K562 (cell line): ENCODE results near the gene TIGD1. TPM values are rescaled to one million over a fixed set of nuclear protein-coding genes. Genes with fewer than 3 reads are reported as not detected.
A peak's percentile ranks its signal among the peaks of the same experiment; 100 is the strongest.

Experiments used
- ATAC-seq: fragments of 200-7000 bp; cut with Tn5 transposase; 3 replicates; pipeline ENCODE4 v1.9.1; 2020; ENCODE audit warnings: moderate library complexity
- BruUV-seq: library from RNA; stranded (reverse); fragments of 400-500 nt; replicated peaks from 2 replicates; lab custom pipeline; 2021; lab: Mats Ljungman, UMichigan
- CTCF ChIA-PET: fragments of 300-600 bp; formaldehyde crosslinking; extraction: SDS; loops from one replicate; lab custom pipeline; 2021; ENCODE audit warnings: low intra/inter-chr PET ratio; lab: Yijun Ruan, JAX
- POLR2A ChIA-PET: fragments of 300-600, 350-650 bp; sonication (Branson Sonifier 250); formaldehyde crosslinking; extraction: SDS; loops from one replicate; lab custom pipeline; 2021; ENCODE audit warnings: antibody characterized with exemption, inconsistent platforms; lab: Yijun Ruan, JAX
- DNase-seq, 4 experiments: peaks; one replicate each; pipeline versions ENCODE4 v3.0.0 to v3.0.0-alpha.2; 2011 to 2018; ENCODE audit warnings: low spot score in 3 of 4, mixed read lengths in 3 of 4; ENCODE audit errors: extremely low read depth in 1 of 4
- FAIRE-seq: peaks from 2 replicates; lab custom pipeline; 2011; peaks lifted over from hg19 to GRCh38; lab: Jason Lieb, UNC
- H2AFZ ChIP-seq: 2 replicates; pipeline ENCODE4 v1.6.0; 2011; ENCODE audit warnings: low read depth, low read length, control low read depth, inconsistent platforms
- H3K27ac ChIP-seq: fragments of 200-600 bp; 3 replicates; pipeline ENCODE4 v1.8.0; 2011; ENCODE audit warnings: low read depth, mild to moderate bottlenecking, control low read depth, inconsistent platforms, low read length, moderate library complexity, mixed read lengths; ENCODE audit errors: extremely low read depth
- H3K27me3 ChIP-seq, 2 experiments: fragments of 300-600 bp in 1 of 2; 2 replicates in 1 of 2; 3 replicates in 1 of 2; pipeline versions ENCODE4 v1.6.0 to v1.8.0; 2011; ENCODE audit warnings: inconsistent platforms in 2 of 2, low read length in 2 of 2, mild to moderate bottlenecking in 1 of 2, mixed read lengths in 1 of 2, moderate library complexity in 1 of 2; ENCODE audit not compliant: control insufficient read depth in 2 of 2, insufficient read depth in 2 of 2
- H3K36me3 ChIP-seq: fragments of 300-600 bp; 3 replicates; pipeline ENCODE4 v1.8.0; 2011; ENCODE audit warnings: mild to moderate bottlenecking, low read length, inconsistent platforms; ENCODE audit not compliant: control insufficient read depth, insufficient read depth
- H3K4me1 ChIP-seq, 2 experiments: fragments of 200-600 bp in 1 of 2; replicated peaks in 1 of 2; 2 replicates in 1 of 2; 3 replicates in 1 of 2; pipeline versions ENCODE4 v1.5.1 to v1.8.0; 2011; ENCODE audit warnings: inconsistent platforms in 2 of 2, low read length in 2 of 2, mild to moderate bottlenecking in 1 of 2, mixed read lengths in 1 of 2, moderate library complexity in 1 of 2; ENCODE audit not compliant: control insufficient read depth in 2 of 2, insufficient read depth in 2 of 2
- H3K4me2 ChIP-seq: 2 replicates; pipeline ENCODE4 v1.6.1; 2011; ENCODE audit warnings: low read length, control low read depth, inconsistent platforms, mixed read lengths; ENCODE audit not compliant: insufficient read depth
- H3K4me3 ChIP-seq: fragments of 200-600 bp; sonication (generic), shearing (Covaris generic); 2 replicates; pipeline ENCODE4 v1.5.1; 2016; ENCODE audit warnings: control low read depth, inconsistent platforms
- H3K79me2 ChIP-seq: fragments of 200-600 bp; 3 replicates; pipeline ENCODE4 v1.8.0; 2011; ENCODE audit warnings: low read length, inconsistent platforms; ENCODE audit not compliant: control insufficient read depth, insufficient read depth
- H3K9ac ChIP-seq, 2 experiments: 2 replicates each; pipeline versions ENCODE4 v1.6.0 to v1.6.1; 2011; ENCODE audit warnings: low read depth in 2 of 2, low read length in 2 of 2, control low read depth in 1 of 2, inconsistent platforms in 1 of 2, mild to moderate bottlenecking in 1 of 2, mixed read lengths in 1 of 2; ENCODE audit not compliant: insufficient read depth in 1 of 2
- H3K9me1 ChIP-seq: one replicate; pipeline ENCODE4 v1.6.0; 2011; ENCODE audit warnings: inconsistent platforms, mild to moderate bottlenecking, low read length, moderate library complexity; ENCODE audit not compliant: control insufficient read depth, insufficient read depth
- H3K9me3 ChIP-seq: replicated peaks from 2 replicates; pipeline ENCODE4 v1.5.1; 2011; ENCODE audit warnings: low read depth, low read length, inconsistent platforms; ENCODE audit not compliant: control insufficient read depth, insufficient read depth
- H4K20me1 ChIP-seq: replicated peaks from 2 replicates; pipeline ENCODE4 v1.6.1; 2011; ENCODE audit warnings: low read length, inconsistent platforms, mixed read lengths; ENCODE audit not compliant: control insufficient read depth, insufficient read depth
- E2F1 ChIP-seq: sonication (generic); formaldehyde crosslinking; IDR thresholded peaks from 2 replicates; pipeline ENCODE4 v1.8.1; 2023; ENCODE audit warnings: mild to moderate bottlenecking, missing genetic modification reagents, moderate library complexity
- IRF9 ChIP-seq: fragments of 450-650 bp; IDR thresholded peaks from 2 replicates; pipeline ENCODE4 v1.6.1; 2016; ENCODE audit warnings: missing biosample characterization, missing genetic modification characterization
- PURB ChIP-seq: sonication (generic); formaldehyde crosslinking; IDR thresholded peaks from 2 replicates; pipeline ENCODE4 v1.9.0; 2021; ENCODE audit warnings: low read depth, mild to moderate bottlenecking, missing genetic modification reagents
- RBM25 ChIP-seq: fragments of 200-400 bp; formaldehyde crosslinking; IDR thresholded peaks from 2 replicates; pipeline ENCODE4 v1.6.1; 2018; ENCODE audit warnings: low read length, low read depth, moderate library complexity; ENCODE audit not compliant: severe bottlenecking
- ZFX ChIP-seq: sonication (generic); formaldehyde crosslinking; IDR thresholded peaks from 2 replicates; pipeline ENCODE4 v1.8.0; 2022; ENCODE audit warnings: mild to moderate bottlenecking, missing genetic modification reagents, moderate library complexity
- WGBS: fragments of 100-300 bp; shearing (Covaris generic); methylation state at CpG from one replicate; pipeline ENCODE4 v1.1.6; 2016; ENCODE audit warnings: low coverage, mixed read lengths; ENCODE audit not compliant: insufficient coverage; ENCODE audit errors: missing lambda C conversion rate; 5-methylcytosine and 5-hydroxymethylcytosine counted together
- in situ Hi-C: fragments of 300-500 bp; cut with MboI; formaldehyde crosslinking; loops from 4 replicates; pipeline ENCODE4 v1.15.0; 2018; ENCODE audit warnings: inconsistent platforms, mixed read lengths
- intact Hi-C: fragments of 100-400 bp; cut with micrococcal nuclease; formaldehyde crosslinking; loops from 2 replicates; pipeline ENCODE4 v1.14.2; 2022
- polyA plus RNA-seq, 8 experiments: library from polyadenylated mRNA; depleted of rRNA in 4 of 8; stranded (reverse) in 5 of 8; unstranded in 3 of 8; fragments of >200 nt; fragmentation: Nextera tagmentation in 2 of 8; fragmentation: Illumina TruSeq in 1 of 8; extraction: Ambion mirVana in 2 of 8; extraction: Trizol in 1 of 8; gene quantifications; 2 replicates each; pipeline versions ENCODE4 v1.2.1 to v1.2.3, GENCODE V29; 2011 to 2014; ENCODE audit warnings: inconsistent platforms in 1 of 8, missing spikeins in 1 of 8
- total RNA-seq, 7 experiments: library from RNA; depleted of rRNA in 6 of 7; stranded (reverse); fragments of >200 nt in 6 of 7; fragmentation: Illumina TruSeq in 2 of 7; extraction: Trizol in 2 of 7; gene quantifications; 2 replicates each; pipeline versions ENCODE4 v1.2.1 to v1.2.3, GENCODE V29; 2011 to 2021; ENCODE audit warnings: low replicate concordance in 1 of 7
- TF ChIP-seq, protein P1 (sequence below): IDR thresholded peaks from 2 replicates; pipeline ENCODE4 v1.6.1; 2014; ENCODE audit warnings: antibody characterized with exemption
- TF ChIP-seq, protein P2 (sequence below): fragments of 450-650 bp; IDR thresholded peaks from 2 replicates; pipeline ENCODE4 v1.6.1; 2016; ENCODE audit warnings: antibody characterized with exemption

TIGD1 gene
- total and polyA plus RNA-seq, 9 of the 15 experiments (the other 6 are each of a cell fraction or from before 2014, with no cell fraction given): 2.0 to 10.1 (median 6.6) TPM

DNA sequence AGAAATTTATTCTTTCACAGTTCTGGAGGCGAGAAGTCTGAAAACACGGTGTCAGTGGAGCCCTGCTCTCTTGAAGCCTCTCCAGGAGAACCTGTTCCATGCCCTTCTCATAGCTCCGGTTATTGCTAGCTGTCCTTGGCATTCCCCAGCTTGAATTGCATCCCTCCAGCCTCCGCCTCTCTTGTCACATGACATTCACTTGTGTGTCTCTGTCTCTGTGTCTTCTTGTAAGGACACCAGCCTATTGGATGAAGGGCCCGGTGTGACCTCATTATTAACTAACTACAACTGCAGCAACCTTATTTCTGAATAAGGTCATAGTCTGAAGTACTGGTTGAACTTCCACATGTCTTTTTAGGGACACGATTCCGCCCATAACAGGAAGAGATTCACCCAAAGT lies 34.7 kb downstream of the TIGD1 start (continued):
- TF ChIP-seq, protein P1, sequence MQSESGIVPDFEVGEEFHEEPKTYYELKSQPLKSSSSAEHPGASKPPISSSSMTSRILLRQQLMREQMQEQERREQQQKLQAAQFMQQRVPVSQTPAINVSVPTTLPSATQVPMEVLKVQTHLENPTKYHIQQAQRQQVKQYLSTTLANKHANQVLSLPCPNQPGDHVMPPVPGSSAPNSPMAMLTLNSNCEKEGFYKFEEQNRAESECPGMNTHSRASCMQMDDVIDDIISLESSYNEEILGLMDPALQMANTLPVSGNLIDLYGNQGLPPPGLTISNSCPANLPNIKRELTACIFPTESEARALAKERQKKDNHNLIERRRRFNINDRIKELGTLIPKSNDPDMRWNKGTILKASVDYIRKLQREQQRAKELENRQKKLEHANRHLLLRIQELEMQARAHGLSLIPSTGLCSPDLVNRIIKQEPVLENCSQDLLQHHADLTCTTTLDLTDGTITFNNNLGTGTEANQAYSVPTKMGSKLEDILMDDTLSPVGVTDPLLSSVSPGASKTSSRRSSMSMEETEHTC: no peak
- TF ChIP-seq PURB: no peak
- TF ChIP-seq ZFX (CRISPR knock-in tag): no peak
- no peak for TF ChIP-seq E2F1 (CRISPR knock-in tag)
- TF ChIP-seq, protein P2, sequence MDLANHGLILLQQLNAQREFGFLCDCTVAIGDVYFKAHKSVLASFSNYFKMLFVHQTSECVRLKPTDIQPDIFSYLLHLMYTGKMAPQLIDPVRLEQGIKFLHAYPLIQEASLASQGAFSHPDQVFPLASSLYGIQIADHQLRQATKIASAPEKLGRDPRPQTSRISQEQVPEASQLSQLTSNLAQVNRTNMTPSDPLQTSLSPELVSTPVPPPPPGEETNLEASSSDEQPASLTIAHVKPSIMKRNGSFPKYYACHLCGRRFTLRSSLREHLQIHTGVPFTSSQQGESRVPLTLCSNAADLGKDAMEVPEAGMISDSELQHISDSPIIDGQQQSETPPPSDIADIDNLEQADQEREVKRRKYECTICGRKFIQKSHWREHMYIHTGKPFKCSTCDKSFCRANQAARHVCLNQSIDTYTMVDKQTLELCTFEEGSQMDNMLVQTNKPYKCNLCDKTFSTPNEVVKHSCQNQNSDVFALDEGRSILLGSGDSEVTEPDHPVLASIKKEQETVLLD: no peak
- TF ChIP-seq, all 486 proteins: peak for 0

- Histone ChIP-seq H3K9me3 (no peaks in the 10 kb centered on the region), H3K27ac (no peak overlapping the region), H3K27me3 (peaks cover 0 to 48% of the 10 kb centered on the region in 2 experiments; a peak in 2 of 5 replicates), H3K4me3 (no peak overlapping the region), H3K9ac (no peak overlapping the region), H3K79me2 (no peaks in the 10 kb centered on the region), H4K20me1 (no peaks in the 10 kb centered on the region), H3K4me2 (no peak overlapping the region), H3K36me3 (no peaks in the 10 kb centered on the region), H3K4me1 (no peaks in the 10 kb centered on the region), H2AFZ (no peak overlapping the region), H3K9me1 (no peaks in the 10 kb centered on the region)
- ATAC-seq: no peak
- BruUV-seq: no TSS peak
- intact Hi-C loops: no loop called here
- DNase-seq: no peak
- 4% methylated on average over 3 of the region's 5 CpGs for WGBS
- ChIA-PET CTCF (no interaction called here), POLR2A (interaction anchor here (0.6 kb wide), 1 partner anchor 329 kb away, joined by 3 read pairs; no protein-coding TSS in a partner anchor)
- no peak for FAIRE-seq
- in situ Hi-C loops: loop anchor here (10.0 kb wide), 1 partner anchor 609 kb away; no protein-coding TSS in a partner anchor
- TF ChIP-seq IRF9 (tag) (no peak), RBM25 (peak; percentile 83)
Measured at GRCh38 chr2:232513353-232513752, 37.0 kb downstream of the TIGD1 start.
